Measurements from ENCODE around the gene DDAH1.
"Not testable (repeated sequence)": the region's sequence is repeated elsewhere in the genome, so short reads cannot be mapped to it uniquely, and the experiment has no call there.

Gene DDAH1

GRCh38 chr1:85465099-85465785, at the start of gene DDAH1:
TSS of gene DDAH1 (minus strand) at chr1:85465159. CDS start at chr1:85465045, 114 bp downstream.
- DNase-seq = no peak

GRCh38 chr1:85513998-85514397, 49.0 kb upstream of the DDAH1 start:
- not testable (repeated sequence) for DNase-seq

- no peak for DNase-seq
These were observed 39.5 kb upstream of the DDAH1 start for GRCh38 chr1:85504417-85504816.

GRCh38 chr1:85502625-85503083, 37.7 kb upstream of the DDAH1 start:
- no peak for DNase-seq

GRCh38 chr1:85502171-85502570, 37.2 kb upstream of the DDAH1 start:
- no peak for DNase-seq

GRCh38 chr1:85501355-85501898, 36.5 kb upstream of the DDAH1 start:
- no peak for DNase-seq

GRCh38 chr1:85496941-85497582, 32.1 kb upstream of the DDAH1 start:
- no peak for DNase-seq

GRCh38 chr1:85495556-85495955, 30.6 kb upstream of the DDAH1 start:
- no peak for DNase-seq

- no peak for DNase-seq
These were observed 29.9 kb upstream of the DDAH1 start for GRCh38 chr1:85494904-85495266.

- DNase-seq = no peak
These were observed 29.3 kb upstream of the DDAH1 start for GRCh38 chr1:85494074-85494903.

- DNase-seq = no peak
These were observed 25.5 kb upstream of the DDAH1 start for GRCh38 chr1:85490270-85490985.

GRCh38 chr1:85488126-85488525, 23.2 kb upstream of the DDAH1 start:
- no peak for DNase-seq

- DNase-seq = no peak
These were observed 20.6 kb upstream of the DDAH1 start for GRCh38 chr1:85485516-85485915.

- no peak for DNase-seq
These were observed 19.8 kb upstream of the DDAH1 start for GRCh38 chr1:85484716-85485115.

GRCh38 chr1:85484264-85484663, 19.3 kb upstream of the DDAH1 start:
- no peak for DNase-seq

- DNase-seq = no peak
These were observed 16.7 kb upstream of the DDAH1 start for GRCh38 chr1:85481688-85482087.

- DNase-seq = no peak
These were observed 15.6 kb upstream of the DDAH1 start for GRCh38 chr1:85480566-85480965.

GRCh38 chr1:85479491-85479890, 14.5 kb upstream of the DDAH1 start:
- DNase-seq = no peak

- DNase-seq = no peak
These were observed 13.4 kb upstream of the DDAH1 start for GRCh38 chr1:85478366-85478765.

- DNase-seq = no peak
These were observed 10.1 kb upstream of the DDAH1 start for GRCh38 chr1:85475055-85475454.

- DNase-seq = no peak
These were observed 8.4 kb upstream of the DDAH1 start for GRCh38 chr1:85473390-85473789.

GRCh38 chr1:85471558-85471957, 6.6 kb upstream of the DDAH1 start:
- DNase-seq = no peak

- not testable (repeated sequence) for DNase-seq
These were observed 5.2 kb upstream of the DDAH1 start for GRCh38 chr1:85470130-85470529.
